ENCODE measurements around the gene PRAME.
"Not testable (repeated sequence)": the region's sequence is repeated elsewhere in the genome, so short reads cannot be mapped to it uniquely, and the experiment has no call there.

The PRAME gene, protein sequence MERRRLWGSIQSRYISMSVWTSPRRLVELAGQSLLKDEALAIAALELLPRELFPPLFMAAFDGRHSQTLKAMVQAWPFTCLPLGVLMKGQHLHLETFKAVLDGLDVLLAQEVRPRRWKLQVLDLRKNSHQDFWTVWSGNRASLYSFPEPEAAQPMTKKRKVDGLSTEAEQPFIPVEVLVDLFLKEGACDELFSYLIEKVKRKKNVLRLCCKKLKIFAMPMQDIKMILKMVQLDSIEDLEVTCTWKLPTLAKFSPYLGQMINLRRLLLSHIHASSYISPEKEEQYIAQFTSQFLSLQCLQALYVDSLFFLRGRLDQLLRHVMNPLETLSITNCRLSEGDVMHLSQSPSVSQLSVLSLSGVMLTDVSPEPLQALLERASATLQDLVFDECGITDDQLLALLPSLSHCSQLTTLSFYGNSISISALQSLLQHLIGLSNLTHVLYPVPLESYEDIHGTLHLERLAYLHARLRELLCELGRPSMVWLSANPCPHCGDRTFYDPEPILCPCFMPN

DNA sequence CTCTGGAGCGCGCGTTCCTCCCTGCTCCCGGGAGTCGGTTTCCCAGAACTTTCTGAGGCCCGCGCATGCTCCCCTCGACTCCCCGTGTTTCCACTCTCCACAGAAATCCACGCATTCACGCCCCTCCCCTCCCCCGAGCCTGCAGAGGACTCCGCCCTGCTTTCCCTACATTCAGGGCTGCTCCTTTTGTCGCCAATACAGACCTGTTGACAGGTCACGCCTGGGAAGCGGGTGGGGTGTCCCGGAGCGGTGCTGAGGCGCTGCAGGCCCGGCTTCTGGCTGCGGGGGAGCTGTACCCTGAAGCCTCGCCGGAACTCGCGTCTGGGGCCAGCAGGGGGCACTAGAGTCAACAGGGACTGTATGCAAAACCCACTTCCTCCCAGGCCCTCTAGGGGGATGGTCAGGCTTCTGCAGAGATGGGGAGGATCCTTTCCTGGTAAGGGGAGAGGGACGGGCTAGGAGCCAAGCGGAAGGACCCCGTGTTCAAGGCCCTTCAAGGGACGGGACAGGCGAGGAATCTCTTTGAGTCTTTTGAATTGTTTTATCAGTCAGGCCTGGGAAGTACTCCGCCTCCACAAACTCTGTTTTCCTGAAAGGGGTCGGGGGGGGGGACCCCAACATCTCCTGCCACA, at the start of gene PRAME:
PRAME (minus strand) TSS at position 294 of the 632 bp plus-strand sequence. CDS start 2,433 bp downstream, outside the sequence.
- peak; percentile 65 to 69 for DNase-seq

DNA sequence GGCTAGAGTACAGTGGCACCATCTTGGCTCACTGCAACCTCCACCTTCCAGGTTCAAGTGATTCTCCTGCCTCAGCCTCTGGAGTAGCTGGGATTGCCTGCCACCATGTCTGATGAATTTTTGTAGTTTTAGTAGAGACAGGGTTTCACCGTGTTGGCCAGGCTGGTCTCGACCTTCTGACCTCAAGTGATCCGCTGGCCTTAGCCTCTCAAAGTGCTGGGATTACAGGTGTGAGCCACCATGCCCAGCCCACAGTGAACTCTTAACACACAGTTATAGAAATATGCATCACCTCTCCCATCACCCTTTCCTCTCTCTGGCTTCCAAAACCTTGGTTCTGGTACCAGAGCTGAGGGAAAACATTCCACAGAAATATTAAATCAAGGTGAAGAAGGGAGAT, 49.0 kb upstream of the PRAME start:
- not testable (repeated sequence) for DNase-seq

DNA sequence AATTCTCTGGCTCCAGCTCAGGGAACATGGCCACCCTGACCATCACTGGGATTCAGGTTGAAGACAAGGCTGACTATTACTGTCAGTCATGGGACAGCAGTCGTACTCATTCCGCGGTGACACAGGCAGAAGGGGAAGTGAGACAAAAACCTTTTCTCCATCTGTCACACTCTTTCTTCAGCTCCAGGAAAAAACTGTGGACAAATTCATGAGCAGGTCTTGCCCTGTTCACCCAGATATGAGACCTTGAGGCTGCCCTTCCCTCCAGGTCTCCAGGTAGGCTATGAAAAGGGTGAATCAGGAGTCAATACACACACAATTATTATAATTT, 46.0 kb upstream of the PRAME start:
- DNase-seq = no peak

DNA sequence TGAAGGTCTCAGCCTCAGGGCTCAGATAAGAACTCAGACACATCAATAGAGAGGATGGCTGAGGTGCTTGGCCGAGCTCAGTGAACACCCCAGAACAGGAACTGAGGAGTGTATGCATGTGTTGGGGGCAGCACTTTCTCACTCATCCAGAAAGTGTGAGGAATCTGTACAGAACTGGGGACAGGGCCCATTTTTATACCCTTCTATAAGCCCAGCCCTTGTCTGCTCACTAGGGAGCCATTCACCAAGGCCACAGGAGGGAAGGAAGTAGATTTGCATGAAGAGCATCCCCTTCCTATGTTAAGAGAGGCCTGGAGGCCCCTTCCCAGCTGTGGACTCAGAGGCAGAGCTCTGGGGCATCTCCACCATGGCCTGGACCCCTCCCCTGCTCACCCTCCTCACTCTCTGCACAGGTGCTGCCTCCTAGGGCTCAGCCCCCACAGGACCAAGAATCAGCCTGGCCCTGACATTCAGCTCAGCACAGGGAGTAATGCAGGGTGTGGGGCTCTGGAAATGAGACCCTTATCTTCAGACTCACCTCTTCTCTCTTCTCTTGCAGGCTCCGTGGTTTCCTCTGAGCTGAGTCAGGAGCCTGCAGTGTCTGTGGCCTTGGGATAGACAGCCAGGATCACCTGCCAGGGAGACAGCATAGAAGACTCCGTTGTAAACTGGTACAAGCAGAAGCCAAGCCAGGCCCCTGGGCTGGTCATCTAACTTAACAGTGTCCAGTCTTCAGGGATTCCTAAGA, 45.4 kb upstream of the PRAME start:
- DNase-seq = no peak

DNA sequence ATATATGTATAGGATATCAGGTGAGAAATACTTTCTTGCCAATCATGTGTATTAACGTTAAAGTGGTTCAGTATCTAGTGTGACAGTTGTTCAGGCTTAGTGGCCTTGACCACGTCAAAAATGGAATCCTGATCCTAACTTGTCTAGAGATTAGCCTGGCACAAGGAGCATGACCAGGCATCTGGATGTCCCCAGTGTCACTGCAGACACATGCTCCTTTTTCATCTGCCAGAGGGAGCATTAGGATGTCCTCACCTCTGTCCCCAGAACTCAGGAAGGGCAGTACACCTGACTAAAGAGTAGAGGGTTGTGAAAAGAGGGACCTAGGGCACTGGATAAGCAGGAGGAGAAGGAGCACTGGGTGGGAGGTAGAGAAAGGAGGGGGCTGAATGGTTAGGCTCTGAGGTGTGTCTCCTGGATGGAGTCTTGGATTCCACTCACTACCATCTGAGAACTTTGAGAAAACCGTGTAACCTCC, 44.4 kb upstream of the PRAME start:
- no peak for DNase-seq

DNA sequence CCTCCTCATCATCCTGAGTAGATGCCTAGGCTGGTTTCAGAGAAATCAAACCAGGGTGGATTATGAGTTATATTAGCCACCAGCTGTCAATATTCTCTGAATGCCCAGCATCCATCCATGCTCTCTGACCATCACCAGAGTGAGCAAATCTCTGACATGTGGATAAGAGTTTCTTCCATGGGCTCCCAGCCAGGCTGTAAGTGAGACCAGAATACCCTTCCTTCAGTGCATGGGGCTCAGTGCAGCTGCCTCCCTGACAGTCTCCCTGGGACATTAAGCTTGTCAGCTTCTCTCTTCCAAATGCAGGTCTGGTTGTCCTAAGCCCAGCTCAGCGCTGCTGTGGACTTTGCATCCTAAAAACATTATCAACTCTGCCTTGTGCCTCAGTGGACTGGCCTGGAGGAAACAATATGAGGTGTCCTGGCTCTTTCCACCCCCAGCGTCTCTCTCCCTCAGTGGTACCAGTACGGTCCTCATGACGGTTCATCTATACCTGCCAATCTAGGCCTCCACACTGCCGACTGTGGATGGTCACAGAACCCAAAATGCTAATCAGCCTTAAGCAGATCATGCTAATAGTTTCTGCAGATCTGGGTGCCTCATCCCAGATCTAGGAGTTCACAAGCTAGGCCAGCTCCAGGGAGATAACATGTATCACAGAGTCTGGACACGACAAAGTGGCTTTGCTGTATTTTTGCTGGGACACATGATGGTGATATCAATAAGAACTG, 41.6 kb upstream of the PRAME start:
- no peak for DNase-seq

DNA sequence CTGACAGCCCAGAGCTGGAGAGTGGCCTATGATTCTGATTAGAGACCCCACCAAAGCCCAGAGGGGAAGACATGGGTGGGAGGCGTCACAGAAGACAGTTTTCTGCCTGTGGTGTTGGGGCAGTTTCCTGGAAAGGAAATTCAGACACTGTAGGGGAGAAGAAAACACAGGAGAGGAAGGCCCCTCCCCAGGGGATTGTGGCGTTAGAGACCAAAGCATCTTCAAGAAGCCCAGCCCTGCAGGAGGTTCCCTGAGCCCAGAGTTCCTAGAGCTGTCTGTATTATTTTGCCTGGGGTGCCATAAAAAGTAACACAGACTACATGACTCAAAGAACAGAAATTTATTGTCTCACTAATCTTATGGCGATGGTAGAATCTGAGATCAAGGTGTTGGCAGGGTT, 40.2 kb upstream of the PRAME start:
- DNase-seq = no peak

DNA sequence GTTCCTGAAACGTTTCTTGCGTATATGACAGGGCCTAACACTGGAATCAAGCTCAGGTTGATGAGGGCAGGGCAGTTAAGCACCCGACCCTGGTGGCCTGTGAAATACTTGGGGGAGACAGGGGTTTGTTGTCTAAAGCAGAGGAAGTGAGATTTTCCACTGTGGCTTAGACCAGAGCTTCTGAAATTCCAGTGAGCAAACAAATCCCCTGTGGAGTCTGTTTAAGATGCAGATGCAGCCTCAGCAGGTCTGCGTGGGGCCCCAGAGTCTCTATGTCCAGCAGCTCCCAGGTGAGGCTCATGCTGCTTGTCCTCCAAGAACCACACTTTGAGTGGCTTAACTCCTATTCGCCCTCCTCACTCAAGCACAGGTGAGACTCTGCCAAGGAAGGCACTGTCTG, 39.1 kb upstream of the PRAME start:
- DNase-seq = no peak

DNA sequence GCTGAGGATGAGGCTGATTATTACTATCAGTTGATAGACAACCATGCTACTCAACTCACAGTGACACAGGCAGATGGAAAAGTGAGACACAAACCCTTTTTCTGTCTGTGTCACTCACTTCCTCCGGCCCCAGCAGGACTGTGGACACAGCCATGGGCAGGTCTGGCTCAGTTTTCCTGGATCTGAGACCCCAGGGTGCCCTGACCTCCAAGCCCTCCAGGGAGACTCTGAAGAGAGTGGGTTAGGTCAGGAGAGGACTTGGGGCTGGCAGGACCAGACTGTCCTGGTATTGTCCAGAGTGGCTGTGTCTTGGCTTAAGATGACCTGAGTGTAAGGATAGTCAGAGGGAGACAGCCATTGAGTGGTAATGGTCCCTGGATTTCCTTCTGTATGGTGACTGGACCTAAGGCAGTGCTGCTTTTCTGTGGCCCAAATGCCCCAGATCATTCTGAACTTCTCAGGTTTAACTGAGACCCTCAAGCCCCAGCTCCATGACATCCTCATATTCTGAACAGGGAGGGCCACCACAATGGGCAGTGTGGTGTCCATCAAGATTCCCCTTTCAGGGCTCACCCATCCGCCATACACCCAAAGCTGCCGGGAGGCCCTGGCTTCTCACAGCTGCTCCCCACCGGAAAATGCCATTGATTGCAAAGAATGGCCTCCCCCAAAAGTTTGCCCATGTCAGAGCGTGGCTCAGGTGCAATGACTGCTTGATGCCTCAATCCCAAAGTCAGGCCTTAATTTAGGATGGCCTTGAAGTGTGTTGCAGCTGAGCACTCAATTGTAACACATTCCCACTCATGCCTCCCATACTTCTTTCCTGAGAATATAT, 36.2 kb upstream of the PRAME start:
- DNase-seq = no peak

DNA sequence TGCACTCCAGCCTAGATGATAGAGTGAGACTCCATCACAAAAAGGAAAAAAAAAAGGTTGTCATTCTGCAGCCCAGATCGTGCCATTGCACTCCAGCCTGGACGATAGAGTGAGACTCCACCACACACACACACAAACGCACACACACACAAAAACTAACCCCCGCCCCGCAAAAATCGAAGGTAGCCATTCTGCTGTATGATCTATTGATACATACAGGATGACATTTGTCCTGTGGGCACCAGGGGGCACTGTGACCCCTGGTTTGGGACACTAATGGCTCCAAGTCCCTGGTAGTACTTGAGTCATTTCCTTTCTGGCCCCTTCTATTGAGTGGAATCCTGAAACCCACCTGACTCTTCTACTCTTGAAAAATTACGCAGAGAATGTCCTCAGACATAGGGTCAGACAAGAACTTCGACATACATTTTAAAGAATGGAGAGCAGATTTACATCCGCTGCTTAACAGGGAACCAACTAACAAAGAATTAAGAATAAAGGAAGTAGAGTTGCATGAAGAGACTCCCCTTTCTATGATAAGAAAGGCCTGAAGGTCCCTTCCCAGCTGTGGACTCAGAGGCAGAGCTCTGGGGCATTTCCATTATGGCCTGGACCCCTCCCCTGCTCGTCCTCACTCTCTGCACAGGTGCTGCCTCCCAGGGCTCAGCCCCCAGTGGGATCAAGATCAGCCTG, 35.0 kb upstream of the PRAME start:
- DNase-seq = peak; percentile 56 to 64

DNA sequence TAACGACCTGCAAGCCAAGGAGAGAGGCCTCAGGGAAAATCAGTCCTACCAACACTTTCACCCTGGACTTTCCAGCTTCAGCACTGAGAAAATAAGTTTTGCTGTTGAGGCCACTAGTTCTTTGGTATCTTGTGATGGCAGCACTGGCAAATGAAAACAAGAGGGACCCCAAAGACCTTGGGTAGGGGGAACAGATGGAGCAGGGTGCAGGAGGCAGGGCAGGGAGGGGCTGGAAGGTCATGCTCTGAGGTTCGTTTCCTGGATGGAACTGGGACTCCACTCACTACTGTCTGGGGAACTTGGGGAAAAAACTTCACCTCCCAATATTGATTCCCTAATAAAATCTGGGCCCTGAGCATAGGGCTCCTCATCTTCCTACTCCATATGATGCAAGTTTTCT, 34.2 kb upstream of the PRAME start:
- DNase-seq = no peak

DNA sequence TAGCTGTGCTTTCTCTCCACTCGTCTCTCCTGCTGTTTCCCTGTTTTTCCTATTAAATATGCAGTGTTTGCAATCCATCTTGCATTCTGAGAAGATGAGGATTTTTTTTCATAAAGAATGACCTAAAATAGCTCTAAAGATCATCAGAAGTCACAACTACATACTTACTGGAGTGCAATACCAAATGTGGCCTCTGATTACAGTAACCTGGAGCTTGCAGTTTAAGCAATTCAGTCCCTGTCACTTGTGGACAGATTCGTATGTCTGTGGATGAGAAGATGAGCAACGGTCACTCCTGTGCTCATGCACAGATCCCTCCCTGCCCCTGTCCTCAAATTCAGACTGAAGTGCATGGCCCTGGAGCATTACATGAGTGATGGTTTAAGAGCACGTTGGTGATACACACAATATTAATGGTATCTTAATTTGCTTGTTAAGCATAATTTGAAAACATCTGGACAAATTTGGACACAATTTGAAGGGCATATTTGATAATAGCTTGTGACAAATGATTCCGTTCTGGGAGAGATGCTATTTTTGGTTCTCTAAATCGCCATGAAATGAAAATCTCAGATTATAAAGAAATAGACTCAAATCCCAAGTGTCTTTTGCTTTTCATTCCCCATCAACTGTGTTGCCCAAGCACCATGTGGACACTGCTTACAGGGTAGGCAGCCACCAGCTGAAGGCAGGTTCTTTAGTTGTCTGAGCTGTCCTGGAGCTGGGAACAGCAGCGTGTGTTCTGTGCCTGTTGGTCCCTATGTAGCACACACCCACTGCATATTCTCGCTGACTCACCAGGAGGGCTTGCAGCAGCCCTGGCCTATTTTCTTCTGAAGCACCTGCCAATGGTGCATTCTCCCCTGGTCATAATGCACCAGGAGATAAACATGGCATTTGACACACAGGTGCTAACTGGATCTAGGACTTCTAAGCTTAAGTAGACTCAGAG, 32.6 kb upstream of the PRAME start:
- DNase-seq = no peak

DNA sequence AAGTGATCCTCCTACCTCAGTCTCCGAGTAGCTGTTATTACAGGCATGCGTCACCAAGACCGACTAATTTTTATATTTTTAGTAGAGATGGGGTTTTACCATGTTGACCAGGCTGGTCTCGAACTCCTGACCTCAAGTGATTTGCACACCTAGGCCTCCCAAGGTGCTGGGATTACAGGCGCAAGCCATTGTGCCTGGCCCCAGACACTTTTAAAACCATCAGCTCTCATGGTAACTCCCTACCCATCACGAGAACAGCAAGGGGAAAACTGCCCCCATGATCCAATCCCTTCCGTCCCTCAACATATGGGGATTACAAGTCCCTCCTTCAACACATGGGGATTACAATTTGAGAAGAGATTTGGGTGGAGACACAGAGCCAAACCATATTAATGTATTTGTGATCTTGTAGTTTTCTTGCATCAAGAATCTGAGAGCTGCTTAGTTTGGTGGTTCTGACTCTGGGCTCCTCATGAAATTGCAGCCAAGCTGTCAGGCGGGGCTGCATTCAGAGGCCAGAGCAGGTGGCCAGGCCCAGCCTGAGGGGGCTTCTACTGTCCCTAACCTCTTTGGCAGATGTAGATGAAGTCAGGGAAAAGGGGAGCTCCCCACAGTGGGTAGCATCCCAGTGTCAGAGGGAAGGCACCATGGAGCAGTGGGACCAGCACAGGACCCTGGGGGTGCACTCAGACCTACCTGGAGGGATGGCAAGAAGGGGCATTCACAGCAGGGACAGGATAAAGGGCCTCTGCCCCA, 31.2 kb upstream of the PRAME start:
- no peak for DNase-seq

DNA sequence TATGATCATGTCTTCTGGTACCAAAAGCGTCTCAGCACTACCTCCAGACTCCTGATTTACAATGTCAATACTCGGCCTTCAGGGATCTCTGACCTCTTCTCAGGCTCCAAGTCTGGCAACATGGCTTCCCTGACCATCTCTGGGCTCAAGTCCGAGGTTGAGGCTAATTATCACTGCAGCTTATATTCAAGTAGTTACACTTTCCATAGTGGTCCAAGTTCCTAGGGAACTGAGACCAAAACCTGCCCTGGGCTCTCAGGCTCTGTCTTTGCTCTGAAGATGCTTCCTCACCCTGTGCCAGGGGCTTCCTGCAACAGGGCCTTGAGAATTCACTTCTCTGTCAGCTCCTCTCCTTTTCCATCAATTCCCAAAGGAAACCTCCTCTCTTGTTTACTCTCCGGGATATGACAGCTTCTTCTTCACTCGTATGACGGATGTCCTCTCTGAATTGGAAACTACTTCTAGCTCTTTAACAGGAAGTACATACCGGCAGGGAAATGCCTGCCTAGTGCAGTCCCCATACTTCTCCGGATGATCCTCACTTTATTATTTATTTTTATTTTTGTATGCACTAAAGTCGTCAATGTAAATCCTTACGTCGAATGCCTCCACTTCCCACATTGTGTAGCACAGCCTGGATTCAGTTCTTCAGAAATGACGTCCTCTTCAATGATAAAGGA, 29.6 kb upstream of the PRAME start:
- DNase-seq = no peak

DNA sequence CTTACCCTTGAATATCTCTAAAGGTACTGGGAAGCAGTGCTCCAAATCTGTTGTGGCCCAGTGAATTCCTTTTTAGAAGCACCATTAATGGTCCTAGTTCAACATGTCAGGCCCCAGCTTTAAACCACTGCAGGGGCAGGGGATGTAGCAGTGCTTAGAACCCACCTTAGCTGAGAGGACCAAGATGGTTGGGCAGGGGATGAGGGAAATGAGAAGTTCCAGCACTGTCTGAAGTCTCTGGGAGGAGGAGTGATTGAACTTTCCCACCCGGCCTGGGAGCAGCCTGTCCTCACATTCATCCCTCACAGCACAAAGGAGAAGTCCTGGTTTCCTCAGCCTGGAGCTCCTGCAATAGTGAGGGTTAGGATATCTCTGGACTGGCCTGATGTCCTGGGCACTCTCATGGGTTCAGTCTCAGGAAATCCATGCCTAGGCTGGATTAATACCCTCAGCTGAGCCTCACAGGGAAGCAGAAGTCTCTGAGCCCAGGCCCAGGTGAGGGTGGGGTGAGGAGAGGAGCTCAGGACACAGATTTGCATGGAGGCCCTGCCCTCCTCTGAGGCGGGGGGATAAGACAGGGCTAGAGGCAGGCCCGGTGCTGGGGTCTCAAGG, 28.6 kb upstream of the PRAME start:
- DNase-seq = no peak

DNA sequence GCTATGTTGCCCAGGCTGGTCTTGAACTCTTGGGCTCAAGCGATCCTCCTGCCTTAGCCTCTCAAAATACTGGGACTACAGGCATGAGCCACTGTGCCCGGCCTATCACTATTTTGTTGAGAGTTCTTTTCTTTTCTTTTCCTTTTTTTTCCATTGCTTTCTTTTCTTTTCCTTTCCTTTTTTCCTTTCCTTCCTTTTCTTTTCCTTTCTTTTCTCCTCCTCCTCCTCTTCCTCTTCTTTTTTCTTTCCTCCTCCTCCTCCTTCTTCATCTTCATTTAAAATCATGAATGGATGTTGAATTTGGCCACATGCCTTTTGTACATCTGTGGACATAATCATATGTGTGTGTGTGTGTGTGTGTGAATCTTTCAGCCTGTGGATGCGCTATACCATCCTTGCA, 25.7 kb upstream of the PRAME start:
- no peak for DNase-seq

DNA sequence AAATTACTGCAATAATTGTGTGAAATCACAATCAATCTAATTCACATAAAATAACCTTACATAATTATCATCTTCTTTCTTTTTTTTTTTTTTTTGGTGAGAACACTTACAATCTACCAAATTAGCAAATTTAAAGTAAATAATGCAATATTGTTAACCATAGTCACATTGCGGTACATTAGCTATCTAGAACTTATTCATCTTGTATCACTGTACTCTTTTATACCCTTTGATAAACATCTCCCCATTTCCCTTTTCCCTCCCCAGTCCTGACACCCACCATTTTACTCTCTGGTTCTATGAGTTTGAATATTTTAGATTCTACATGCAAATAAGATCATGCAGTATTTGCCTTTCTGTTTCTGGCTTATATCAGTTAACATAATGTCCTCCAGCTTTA, 24.0 kb upstream of the PRAME start:
- no peak for DNase-seq

DNA sequence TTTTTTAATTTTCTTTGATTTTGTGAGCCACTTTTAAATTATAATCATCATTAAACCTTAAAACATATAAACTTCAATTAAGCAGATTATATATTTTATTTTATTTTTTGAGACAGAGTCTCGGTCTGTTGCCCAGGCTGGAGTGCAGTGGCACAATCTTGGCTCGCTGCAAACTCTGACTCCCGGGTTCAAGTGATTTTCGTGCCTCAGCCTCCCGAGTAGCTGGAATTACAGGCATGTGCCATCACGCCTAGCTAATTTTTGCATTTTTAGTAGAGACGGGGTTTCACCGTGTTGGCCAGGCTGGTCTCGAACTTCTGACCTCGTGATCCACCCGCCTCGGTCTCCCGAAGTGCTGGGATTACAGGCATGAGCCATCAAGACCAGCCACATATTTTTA, 22.5 kb upstream of the PRAME start:
- DNase-seq = not testable (repeated sequence)
